ENCODE results near the gene TMEM178B.

The TMEM178B gene

DNA sequence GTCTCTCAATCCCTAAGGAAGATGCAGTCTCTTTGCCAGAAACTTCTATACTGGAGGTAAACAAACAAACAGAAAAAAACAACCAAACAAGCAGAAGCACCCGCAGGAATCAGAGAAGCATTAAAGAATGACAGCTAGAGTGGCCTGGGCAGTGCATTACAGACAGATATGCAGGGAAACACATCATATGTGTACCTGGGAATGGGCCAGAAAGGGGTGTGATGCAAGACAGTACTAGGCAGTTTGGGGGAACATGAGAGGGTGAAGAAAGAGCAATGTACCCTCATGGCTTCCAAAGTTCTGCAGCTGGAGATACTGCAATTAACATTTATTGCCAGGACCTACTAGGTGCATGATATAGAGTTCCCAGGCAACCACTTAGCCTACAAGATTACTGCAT lies 177.3 kb downstream of the TMEM178B start:
- Histone ChIP-seq H3K4me1 (ENCODE audit: control insufficient read depth, insufficient read depth, low read length) (no peaks in the 10 kb centered on the region), H3K27ac (ENCODE audit: low read depth, low read length) (no peak overlapping the region), H3K9ac (ENCODE audit: low read length) (no peak overlapping the region)

DNA sequence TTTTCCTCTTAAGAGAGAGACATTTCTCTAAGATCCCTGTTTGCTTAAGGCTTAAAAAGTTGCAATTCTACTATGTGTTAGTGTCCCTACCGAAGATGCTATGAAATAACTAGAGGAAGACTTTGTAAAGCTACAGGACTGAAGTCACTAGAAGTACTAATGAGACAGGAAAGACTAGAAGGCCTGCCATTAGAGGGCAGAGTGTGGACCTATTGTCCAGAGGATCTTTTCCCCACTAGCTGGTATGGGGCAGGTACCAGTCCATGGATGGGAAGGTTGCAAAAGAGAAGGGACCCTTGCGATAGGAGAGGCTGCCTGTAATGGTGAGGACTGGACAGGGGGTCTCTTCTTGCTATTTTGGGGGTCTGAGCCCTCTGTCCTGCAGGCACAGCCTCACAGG lies 178.1 kb downstream of the TMEM178B start:
- H3K36me3 ChIP-seq (ENCODE audit: control insufficient read depth, insufficient read depth, low read length): no peaks in the 10 kb centered on the region
- no peak overlapping the region for H3K4me3 ChIP-seq (ENCODE audit: low read length)
- H3K9ac ChIP-seq (ENCODE audit: low read length): no peak overlapping the region
- H3K27ac ChIP-seq (ENCODE audit: low read depth, low read length): no peak overlapping the region
- no peaks in the 10 kb centered on the region for H3K27me3 ChIP-seq (ENCODE audit: control insufficient read depth, insufficient read depth, low read length)
- H3K4me1 ChIP-seq (ENCODE audit: control insufficient read depth, insufficient read depth, low read length): no peaks in the 10 kb centered on the region

More for the DNA sequence above, 177.3 kb downstream of the TMEM178B start:
- Histone ChIP-seq H3K36me3 (ENCODE audit: control insufficient read depth, insufficient read depth, low read length) (no peaks in the 10 kb centered on the region), H3K4me3 (ENCODE audit: low read length) (no peak overlapping the region), H3K27me3 (ENCODE audit: control insufficient read depth, insufficient read depth, low read length) (no peaks in the 10 kb centered on the region)

DNA sequence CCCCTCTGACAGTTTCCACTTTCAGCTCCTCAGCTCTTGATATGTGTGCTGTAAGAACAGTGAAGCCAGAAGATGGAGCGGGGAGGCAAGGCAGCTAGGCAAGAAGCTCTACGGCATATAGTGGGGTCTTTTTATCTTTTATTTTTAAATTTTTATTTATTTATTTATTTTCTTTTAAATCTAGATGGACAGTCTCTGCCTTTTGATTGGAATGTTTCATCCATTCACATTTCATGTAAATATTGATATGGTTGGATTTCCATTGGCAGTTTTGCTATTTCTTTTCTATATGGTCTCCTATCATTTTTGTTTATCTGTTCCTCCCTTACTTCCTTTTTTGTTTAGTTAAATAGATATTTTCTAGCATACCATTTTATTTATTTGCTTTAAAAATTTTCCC lies 183.7 kb downstream of the TMEM178B start:
- H3K4me3 ChIP-seq (ENCODE audit: low read length): no peak overlapping the region
- H3K27ac ChIP-seq (ENCODE audit: low read depth, low read length): no peak overlapping the region
- H3K27me3 ChIP-seq (ENCODE audit: control insufficient read depth, insufficient read depth, low read length): no peaks in the 10 kb centered on the region
- no peaks in the 10 kb centered on the region for H3K4me1 ChIP-seq (ENCODE audit: control insufficient read depth, insufficient read depth, low read length)
- H3K9ac ChIP-seq (ENCODE audit: low read length): no peak overlapping the region
- H3K36me3 ChIP-seq (ENCODE audit: control insufficient read depth, insufficient read depth, low read length): no peaks in the 10 kb centered on the region

DNA sequence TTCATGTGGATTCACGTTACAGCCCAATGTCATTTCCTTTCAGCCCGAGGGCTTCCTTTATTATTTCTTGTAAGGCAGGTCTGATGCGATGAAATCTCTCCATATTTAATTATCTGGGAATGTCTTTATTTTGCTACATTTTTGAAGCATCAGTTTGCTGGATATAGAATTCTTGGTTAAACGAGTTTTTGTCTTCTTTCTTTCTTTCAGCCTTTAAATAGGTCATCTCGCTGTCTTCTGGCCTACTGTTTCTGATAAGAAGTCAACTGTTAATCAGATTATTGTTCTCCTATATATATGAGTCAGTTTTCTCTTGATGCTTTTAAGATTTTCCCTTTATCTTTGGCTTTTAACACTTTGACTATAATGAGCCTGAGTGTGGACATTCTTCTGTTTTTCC lies 184.7 kb downstream of the TMEM178B start:
- Histone ChIP-seq H3K27ac (ENCODE audit: low read depth, low read length) (no peak overlapping the region), H3K4me3 (ENCODE audit: low read length) (no peak overlapping the region), H3K27me3 (ENCODE audit: control insufficient read depth, insufficient read depth, low read length) (no peaks in the 10 kb centered on the region), H3K4me1 (ENCODE audit: control insufficient read depth, insufficient read depth, low read length) (no peaks in the 10 kb centered on the region), H3K9ac (ENCODE audit: low read length) (no peak overlapping the region), H3K36me3 (ENCODE audit: control insufficient read depth, insufficient read depth, low read length) (no peaks in the 10 kb centered on the region)

DNA sequence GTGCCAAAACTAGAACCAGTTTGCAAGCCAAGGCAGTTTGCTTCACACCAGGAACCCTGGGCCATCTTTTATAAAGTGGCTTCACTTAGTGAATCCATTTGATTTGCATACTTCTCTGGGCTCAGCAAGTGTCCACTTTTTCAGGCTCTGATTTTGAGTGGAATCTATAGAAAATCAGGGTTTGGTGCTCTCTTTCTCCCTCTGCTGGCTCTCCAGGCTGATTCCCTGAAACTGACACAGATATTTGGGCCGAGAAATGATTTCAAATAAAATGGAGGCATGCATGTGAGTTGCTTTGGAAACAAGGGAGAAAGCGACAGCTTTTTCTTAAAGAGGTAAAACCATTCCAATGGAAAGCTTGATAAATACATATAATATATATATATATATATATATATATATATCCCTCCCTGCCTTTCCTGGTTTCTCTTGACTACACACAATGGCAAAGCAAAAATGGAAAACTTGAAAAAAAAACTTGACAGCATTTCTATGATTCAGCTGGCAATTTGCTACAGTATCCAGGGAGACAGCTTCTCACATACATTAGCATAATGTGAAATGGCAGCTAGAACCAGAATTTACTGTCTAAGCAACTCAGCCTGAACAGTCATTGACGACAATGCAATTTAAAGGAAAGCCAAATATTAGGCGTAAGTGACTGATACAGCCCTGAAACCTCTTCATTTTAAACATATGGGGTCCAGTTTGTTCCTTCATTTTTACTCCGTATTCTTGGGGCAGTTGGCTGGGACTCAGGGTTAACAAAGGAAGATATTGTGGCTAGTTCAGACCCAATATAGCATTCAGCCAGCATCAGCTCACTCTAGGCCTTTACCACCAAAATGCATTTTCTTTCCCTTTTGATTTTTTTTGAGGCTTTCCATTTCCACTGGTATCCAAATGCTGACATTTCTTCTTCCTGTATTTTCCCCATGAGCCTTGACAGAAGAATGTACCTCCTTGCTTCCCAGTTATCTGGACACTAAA lies 188.5 kb downstream of the TMEM178B start:
- H3K9ac ChIP-seq (ENCODE audit: low read length): no peak overlapping the region
- no peak overlapping the region for H3K27ac ChIP-seq (ENCODE audit: low read depth, low read length)
- H3K4me1 ChIP-seq (ENCODE audit: control insufficient read depth, insufficient read depth, low read length): no peaks in the 10 kb centered on the region
- no peak overlapping the region for H3K4me3 ChIP-seq (ENCODE audit: low read length)
- H3K27me3 ChIP-seq (ENCODE audit: control insufficient read depth, insufficient read depth, low read length): no peaks in the 10 kb centered on the region
- H3K36me3 ChIP-seq (ENCODE audit: control insufficient read depth, insufficient read depth, low read length): no peaks in the 10 kb centered on the region

DNA sequence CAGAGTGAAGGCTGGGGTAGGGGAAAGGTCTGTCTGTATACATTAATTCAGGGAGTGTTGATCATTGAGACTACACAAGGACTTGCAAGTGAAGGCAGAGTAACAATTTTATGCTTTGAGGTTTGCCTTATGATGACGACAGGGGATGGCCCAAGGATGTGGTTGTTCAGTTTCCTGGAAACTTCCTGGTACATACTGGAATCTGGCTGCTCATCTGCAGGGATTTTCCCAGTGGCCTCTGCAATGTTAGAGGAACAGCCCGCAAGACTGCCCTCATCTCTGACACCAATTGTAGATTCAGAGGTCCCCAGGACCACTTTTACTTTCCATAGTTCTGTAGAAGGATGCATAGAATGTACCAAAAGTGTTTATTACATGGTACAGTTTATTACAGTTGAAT lies 189.6 kb downstream of the TMEM178B start:
- Histone ChIP-seq H3K27ac (ENCODE audit: low read depth, low read length) (no peak overlapping the region), H3K4me3 (ENCODE audit: low read length) (no peak overlapping the region), H3K9ac (ENCODE audit: low read length) (no peak overlapping the region), H3K4me1 (ENCODE audit: control insufficient read depth, insufficient read depth, low read length) (no peaks in the 10 kb centered on the region), H3K27me3 (ENCODE audit: control insufficient read depth, insufficient read depth, low read length) (no peaks in the 10 kb centered on the region), H3K36me3 (ENCODE audit: control insufficient read depth, insufficient read depth, low read length) (no peaks in the 10 kb centered on the region)

DNA sequence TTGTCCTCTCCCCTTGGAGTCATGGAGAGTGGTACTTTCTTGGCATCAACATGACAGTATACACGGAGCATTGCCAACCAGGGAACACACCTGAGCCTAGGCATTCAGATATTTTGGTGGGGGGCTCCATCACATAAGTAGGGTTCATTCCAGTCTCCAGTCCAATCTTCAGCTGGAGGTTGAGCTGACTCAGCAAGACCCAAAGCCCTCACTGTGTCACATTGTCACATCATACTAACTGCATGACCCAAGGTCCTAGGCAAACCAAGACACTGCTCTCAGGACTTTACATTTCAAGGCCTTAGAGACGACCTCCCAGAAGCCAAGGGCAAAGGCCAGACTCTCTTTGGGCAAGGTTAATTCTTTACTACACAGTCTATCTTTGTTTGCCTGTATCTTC lies 190.1 kb downstream of the TMEM178B start:
- Histone ChIP-seq H3K36me3 (ENCODE audit: control insufficient read depth, insufficient read depth, low read length) (no peaks in the 10 kb centered on the region), H3K9ac (ENCODE audit: low read length) (no peak overlapping the region), H3K4me1 (ENCODE audit: control insufficient read depth, insufficient read depth, low read length) (no peaks in the 10 kb centered on the region), H3K27ac (ENCODE audit: low read depth, low read length) (no peak overlapping the region), H3K4me3 (ENCODE audit: low read length) (no peak overlapping the region), H3K27me3 (ENCODE audit: control insufficient read depth, insufficient read depth, low read length) (no peaks in the 10 kb centered on the region)

DNA sequence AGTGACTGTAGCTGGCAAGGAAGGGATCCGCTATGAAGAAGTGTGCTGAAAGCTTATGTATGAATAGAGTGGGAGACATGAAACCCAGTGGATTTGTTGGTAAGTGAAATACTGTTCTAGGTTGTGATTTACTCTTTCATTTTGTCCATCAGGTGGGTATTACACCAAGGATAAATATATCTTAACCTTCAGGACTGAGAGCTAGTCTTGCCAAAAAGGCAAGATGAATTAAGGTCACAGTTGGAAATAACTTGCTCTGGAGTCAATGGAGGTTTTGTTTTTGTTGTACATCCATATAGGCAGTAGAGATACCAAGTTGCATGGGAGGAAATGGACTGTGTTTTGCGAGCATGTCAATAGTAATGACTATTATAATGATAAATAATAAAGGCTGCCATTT lies 190.6 kb downstream of the TMEM178B start:
- Histone ChIP-seq H3K36me3 (ENCODE audit: control insufficient read depth, insufficient read depth, low read length) (no peaks in the 10 kb centered on the region), H3K4me1 (ENCODE audit: control insufficient read depth, insufficient read depth, low read length) (no peaks in the 10 kb centered on the region), H3K4me3 (ENCODE audit: low read length) (no peak overlapping the region), H3K27me3 (ENCODE audit: control insufficient read depth, insufficient read depth, low read length) (no peaks in the 10 kb centered on the region), H3K9ac (ENCODE audit: low read length) (no peak overlapping the region), H3K27ac (ENCODE audit: low read depth, low read length) (no peak overlapping the region)

DNA sequence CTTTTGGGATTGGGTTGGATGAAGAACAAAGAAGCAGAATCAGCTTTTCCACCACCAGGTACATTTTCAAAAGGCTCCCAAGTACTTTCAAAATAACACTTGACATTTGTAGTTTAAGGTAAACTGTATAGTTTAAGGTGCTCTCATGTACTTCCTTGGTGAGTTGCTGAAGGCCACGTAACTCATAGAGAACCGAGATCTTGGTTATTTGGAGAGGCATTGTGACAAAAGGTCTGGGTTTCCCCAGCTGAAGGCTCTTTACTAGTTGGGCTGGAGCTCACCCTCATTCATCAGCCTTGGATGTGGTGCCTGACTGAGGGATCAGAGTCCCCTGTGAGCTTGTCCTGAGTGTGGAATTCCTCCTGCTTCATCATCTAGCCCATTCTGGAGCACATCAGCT lies 191.8 kb downstream of the TMEM178B start:
- Histone ChIP-seq H3K4me1 (ENCODE audit: control insufficient read depth, insufficient read depth, low read length) (no peaks in the 10 kb centered on the region), H3K27me3 (ENCODE audit: control insufficient read depth, insufficient read depth, low read length) (no peaks in the 10 kb centered on the region), H3K36me3 (ENCODE audit: control insufficient read depth, insufficient read depth, low read length) (no peaks in the 10 kb centered on the region), H3K4me3 (ENCODE audit: low read length) (no peak overlapping the region), H3K9ac (ENCODE audit: low read length) (no peak overlapping the region), H3K27ac (ENCODE audit: low read depth, low read length) (no peak overlapping the region)

DNA sequence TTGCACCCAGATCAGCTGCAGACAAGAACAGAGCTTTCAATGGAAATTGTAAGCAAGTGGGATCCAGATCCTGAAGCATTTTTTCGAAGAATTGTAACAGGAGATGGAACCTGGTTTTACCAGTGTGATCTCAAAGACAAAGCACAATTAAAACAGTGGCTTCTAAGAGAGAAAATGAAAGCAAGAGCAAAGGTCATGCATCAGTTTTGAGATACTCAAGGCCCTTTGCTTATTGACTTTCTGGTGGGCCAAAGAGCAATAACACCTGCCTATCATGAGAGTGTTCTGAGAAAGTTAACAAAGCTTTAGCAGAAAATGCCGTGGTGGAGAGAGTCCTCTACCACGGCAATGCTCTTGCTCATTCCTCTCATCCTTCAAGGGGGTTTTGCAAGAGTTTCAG lies 194.8 kb downstream of the TMEM178B start:
- no peaks in the 10 kb centered on the region for H3K27me3 ChIP-seq (ENCODE audit: control insufficient read depth, insufficient read depth, low read length)

DNA sequence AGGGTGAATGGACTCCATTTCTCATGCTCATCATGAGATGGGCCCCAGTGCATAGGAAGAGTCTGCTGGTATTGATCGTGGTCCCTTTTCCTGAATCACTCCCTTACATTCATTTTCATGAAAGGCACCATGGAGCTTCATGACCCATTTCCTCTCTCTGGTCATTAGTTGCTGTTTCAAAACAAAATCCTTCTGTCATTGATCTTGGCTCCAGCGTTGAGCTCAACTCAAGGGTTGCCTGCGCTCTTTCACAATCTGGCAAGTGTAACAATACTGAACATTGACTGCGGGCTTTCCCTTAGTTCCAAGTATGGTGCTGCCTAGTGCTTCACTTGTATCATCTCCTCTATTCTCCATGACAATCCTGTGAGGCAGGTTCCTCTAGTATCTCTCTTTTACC lies 197.6 kb downstream of the TMEM178B start:
- Histone ChIP-seq H3K27me3 (ENCODE audit: control insufficient read depth, insufficient read depth, low read length) (no peaks in the 10 kb centered on the region), H3K4me3 (ENCODE audit: low read length) (no peak overlapping the region), H3K36me3 (ENCODE audit: control insufficient read depth, insufficient read depth, low read length) (no peaks in the 10 kb centered on the region), H3K27ac (ENCODE audit: low read depth, low read length) (no peak overlapping the region), H3K9ac (ENCODE audit: low read length) (no peak overlapping the region), H3K4me1 (ENCODE audit: control insufficient read depth, insufficient read depth, low read length) (no peaks in the 10 kb centered on the region)

More for the DNA sequence above, 194.8 kb downstream of the TMEM178B start:
- no peak overlapping the region for H3K27ac ChIP-seq (ENCODE audit: low read depth, low read length)
- no peak overlapping the region for H3K4me3 ChIP-seq (ENCODE audit: low read length)
- no peak overlapping the region for H3K9ac ChIP-seq (ENCODE audit: low read length)
- no peaks in the 10 kb centered on the region for H3K36me3 ChIP-seq (ENCODE audit: control insufficient read depth, insufficient read depth, low read length)
- H3K4me1 ChIP-seq (ENCODE audit: control insufficient read depth, insufficient read depth, low read length): no peaks in the 10 kb centered on the region

DNA sequence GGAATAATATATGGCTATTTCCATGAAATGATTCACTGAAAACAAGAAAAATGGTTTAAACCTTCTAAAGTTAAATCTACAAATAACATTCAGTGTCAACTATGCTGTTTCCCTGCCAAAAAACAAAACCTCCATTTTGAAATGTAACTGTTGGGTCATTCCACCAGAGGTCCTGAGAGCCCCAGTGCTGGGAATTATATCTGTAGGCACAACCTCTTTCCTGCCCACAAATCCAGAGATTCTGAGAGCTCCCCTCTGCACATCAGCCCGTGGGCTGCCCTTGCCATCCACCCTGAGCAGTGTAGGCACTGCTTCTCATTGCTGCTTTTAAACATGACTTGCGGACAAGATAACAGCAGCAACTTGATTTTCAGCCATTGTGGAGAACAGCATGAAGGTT lies 198.6 kb downstream of the TMEM178B start:
- Histone ChIP-seq H3K27ac (ENCODE audit: low read depth, low read length) (no peak overlapping the region), H3K4me3 (ENCODE audit: low read length) (no peak overlapping the region), H3K9ac (ENCODE audit: low read length) (no peak overlapping the region), H3K36me3 (ENCODE audit: control insufficient read depth, insufficient read depth, low read length) (no peaks in the 10 kb centered on the region), H3K4me1 (ENCODE audit: control insufficient read depth, insufficient read depth, low read length) (no peaks in the 10 kb centered on the region), H3K27me3 (ENCODE audit: control insufficient read depth, insufficient read depth, low read length) (no peaks in the 10 kb centered on the region)

DNA sequence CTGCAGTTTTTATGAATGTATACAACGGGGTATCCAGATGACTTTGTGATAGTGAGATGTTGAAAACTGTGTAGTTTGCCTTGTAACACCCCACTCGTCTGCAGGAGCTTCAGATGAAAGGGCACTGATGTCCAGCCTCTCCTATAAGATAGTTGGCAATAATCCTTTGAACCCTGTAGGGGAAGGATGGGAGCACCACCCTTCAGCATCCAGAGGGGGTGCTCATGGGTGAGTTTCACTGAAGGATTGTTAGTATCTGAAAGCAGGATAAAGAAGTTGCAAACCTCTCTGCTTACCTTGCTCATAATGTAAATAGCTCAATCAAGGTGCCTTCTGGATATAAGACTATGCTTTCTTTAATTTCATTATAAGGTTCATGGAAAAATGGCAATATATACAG lies 201.5 kb downstream of the TMEM178B start:
- H3K4me3 ChIP-seq (ENCODE audit: low read length): no peak overlapping the region
- no peak overlapping the region for H3K27ac ChIP-seq (ENCODE audit: low read depth, low read length)
- no peaks in the 10 kb centered on the region for H3K4me1 ChIP-seq (ENCODE audit: control insufficient read depth, insufficient read depth, low read length)
- H3K36me3 ChIP-seq (ENCODE audit: control insufficient read depth, insufficient read depth, low read length): no peaks in the 10 kb centered on the region
- H3K27me3 ChIP-seq (ENCODE audit: control insufficient read depth, insufficient read depth, low read length): no peaks in the 10 kb centered on the region
- no peak overlapping the region for H3K9ac ChIP-seq (ENCODE audit: low read length)

Data from rectal smooth muscle tissue (tissue), 1 donor.